ENCODE data around the gene IPO11. TPM values are rescaled to one million over a fixed set of nuclear protein-coding genes. Genes with fewer than 3 reads are reported as not detected.

Gene IPO11
- total RNA-seq, 1 donor from 2014 or later, result 41.0 TPM

DNA sequence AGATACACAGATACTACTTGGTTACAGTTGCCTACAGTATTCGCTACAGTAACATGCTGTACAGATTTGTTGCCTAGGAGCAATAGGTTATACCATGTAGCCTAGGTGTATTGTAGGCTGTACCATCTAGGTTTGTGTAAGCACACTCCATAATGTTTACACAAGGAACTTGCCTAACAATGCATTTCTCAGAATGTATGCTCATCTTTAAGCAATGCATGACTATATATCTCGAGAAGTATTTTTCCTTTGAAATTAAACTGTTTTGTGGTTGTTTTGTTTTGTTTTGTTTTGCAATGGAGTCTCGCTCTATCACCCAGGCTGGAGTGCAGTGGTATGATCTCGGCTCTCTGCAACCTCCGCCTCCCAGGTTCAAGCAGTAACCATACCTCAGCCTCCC, 191.4 kb downstream of the IPO11 start:
- H3K27ac Mint-ChIP-seq, result no peak overlapping the region
- no peaks in the 10 kb centered on the region for H3K27me3 Mint-ChIP-seq
- DNase-seq (ENCODE audit: extremely low spot score, unreplicated experiment), result no peak
- TF ChIP-seq, protein P1, sequence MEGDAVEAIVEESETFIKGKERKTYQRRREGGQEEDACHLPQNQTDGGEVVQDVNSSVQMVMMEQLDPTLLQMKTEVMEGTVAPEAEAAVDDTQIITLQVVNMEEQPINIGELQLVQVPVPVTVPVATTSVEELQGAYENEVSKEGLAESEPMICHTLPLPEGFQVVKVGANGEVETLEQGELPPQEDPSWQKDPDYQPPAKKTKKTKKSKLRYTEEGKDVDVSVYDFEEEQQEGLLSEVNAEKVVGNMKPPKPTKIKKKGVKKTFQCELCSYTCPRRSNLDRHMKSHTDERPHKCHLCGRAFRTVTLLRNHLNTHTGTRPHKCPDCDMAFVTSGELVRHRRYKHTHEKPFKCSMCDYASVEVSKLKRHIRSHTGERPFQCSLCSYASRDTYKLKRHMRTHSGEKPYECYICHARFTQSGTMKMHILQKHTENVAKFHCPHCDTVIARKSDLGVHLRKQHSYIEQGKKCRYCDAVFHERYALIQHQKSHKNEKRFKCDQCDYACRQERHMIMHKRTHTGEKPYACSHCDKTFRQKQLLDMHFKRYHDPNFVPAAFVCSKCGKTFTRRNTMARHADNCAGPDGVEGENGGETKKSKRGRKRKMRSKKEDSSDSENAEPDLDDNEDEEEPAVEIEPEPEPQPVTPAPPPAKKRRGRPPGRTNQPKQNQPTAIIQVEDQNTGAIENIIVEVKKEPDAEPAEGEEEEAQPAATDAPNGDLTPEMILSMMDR (conservative IDR thresholded peaks at IDR 0.05), result no peak
- H3K36me3 Mint-ChIP-seq, result peaks cover 7% of the 10 kb centered on the region
- no peak overlapping the region for H3K4me3 Mint-ChIP-seq
- peaks cover 3% of the 10 kb centered on the region for H3K4me1 Mint-ChIP-seq (ENCODE audit: unreplicated experiment)
- H3K9me3 Mint-ChIP-seq, result no peaks in the 10 kb centered on the region

DNA sequence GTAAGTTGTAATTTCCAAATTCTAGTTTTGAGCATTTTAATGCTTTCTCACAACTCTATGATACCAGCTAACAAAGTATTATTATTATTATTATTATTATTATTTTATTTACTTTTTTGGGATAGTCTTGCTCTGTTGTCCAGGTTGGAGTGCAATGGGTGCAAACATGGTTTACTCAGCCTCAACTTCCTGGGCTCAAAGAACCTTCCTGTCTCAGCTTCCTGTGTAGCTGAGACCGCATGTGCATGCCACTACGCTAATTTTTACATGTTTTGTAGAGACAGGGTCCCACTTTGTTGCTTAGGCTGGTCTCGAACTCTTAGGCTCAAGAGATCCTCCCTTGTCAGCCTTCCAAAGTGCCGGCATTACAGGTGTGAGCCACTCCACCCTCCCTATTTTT, 193.1 kb downstream of the IPO11 start:
- TF ChIP-seq, protein P1 (conservative IDR thresholded peaks at IDR 0.05), result no peak
- H3K36me3 Mint-ChIP-seq, result peaks cover 13% of the 10 kb centered on the region
- no peak for DNase-seq (ENCODE audit: extremely low spot score, unreplicated experiment)
- H3K27me3 Mint-ChIP-seq, result no peaks in the 10 kb centered on the region
- H3K9me3 Mint-ChIP-seq, result no peaks in the 10 kb centered on the region
- no peak overlapping the region for H3K27ac Mint-ChIP-seq
- H3K4me3 Mint-ChIP-seq, result no peak overlapping the region
- H3K4me1 Mint-ChIP-seq (ENCODE audit: unreplicated experiment), result peaks cover 3% of the 10 kb centered on the region

DNA sequence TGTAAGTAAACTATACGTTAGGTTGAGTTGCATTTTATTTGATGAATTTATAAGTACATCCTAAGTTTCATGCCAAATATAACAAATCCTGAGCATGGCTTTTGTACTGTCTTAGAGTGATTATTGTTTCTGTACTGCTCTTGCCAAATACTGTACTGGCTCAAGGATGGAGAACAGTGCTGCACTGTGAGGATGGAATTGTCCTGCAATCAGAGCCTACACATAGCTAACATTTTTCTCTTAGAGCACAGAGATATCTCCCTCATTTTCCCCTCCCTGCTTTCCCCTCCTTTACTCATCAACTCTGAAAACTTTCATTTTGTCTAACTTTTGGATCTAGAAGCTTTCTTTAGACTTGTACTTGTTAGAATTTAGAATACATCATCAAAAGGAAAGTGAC, 194.3 kb downstream of the IPO11 start:
- Mint-ChIP-seq H3K27ac (no peak overlapping the region), H3K36me3 (peaks cover 13% of the 10 kb centered on the region), H3K27me3 (no peaks in the 10 kb centered on the region), H3K9me3 (no peaks in the 10 kb centered on the region), H3K4me3 (no peak overlapping the region), H3K4me1 (ENCODE audit: unreplicated experiment) (no peaks in the 10 kb centered on the region)
- DNase-seq (ENCODE audit: extremely low spot score, unreplicated experiment), result no peak
- TF ChIP-seq, protein P1 (conservative IDR thresholded peaks at IDR 0.05), result no peak

DNA sequence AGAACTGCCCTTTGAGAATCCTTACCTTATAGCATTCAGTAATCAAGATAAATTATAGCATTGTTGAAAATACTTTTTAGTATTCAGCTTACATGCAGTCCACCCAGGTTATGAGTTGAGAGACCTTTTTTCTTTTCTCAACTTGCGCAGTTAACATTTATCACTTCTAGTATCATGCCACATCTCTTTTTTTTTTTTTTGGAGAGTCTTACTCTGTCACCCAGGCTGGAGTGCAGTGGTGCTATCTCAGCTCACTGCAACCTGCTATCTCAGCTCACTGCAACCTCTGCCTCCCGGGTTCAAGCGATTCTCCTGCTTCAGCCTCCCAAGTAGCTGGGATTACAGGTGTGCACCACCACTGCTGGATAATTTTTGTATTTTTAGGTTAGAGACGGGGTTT, 195.1 kb downstream of the IPO11 start:
- no peaks in the 10 kb centered on the region for H3K9me3 Mint-ChIP-seq
- no peak overlapping the region for H3K4me3 Mint-ChIP-seq
- no peak overlapping the region for H3K27ac Mint-ChIP-seq
- no peak for DNase-seq (ENCODE audit: extremely low spot score, unreplicated experiment)
- no peaks in the 10 kb centered on the region for H3K4me1 Mint-ChIP-seq (ENCODE audit: unreplicated experiment)
- TF ChIP-seq, protein P1 (conservative IDR thresholded peaks at IDR 0.05), result no peak
- H3K27me3 Mint-ChIP-seq, result no peaks in the 10 kb centered on the region
- H3K36me3 Mint-ChIP-seq, result peaks cover 13% of the 10 kb centered on the region

DNA sequence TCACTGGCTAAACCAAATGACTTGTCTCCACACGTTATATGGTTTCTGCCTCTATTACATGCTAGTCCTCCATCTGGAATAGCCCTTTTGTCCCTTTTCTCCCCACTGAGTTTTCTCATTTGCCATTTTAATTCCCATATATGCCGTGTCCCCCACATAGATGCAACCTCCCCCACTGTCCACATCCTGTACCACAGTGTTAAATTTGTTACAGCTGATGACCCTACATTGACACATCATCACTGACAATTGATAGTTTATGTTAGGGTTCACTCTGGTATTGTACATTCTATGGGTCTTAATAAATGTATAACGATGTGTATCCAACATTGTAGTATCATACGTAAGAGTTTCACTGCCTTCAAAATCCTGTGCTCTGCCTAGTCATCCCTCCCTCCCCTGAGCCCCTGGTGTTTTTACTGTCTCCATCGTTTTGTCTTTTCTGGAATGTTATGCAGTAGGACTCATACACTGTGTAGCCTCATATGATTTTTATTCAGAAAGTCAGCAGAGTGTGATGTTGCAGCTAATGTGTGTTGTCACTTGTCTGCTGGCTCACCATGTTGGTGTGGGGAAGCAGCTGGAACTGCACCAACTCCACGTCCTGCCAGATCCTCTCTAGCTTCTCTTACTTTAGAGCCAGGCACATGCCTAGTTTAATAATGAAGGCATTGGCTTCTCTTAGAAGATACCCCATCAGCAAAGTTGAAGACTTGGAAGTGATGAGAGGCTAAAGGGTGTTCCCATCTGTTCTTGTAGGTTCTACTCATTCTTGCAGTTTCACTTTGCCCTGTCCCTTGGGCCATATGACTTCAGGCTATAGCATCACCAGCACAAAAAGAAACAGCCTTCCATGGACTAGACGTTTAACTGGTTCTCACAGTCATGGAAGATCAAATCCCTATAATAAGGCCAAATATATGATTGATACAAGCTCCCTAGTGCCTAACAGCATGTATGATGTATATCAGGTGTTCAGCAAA, 196.3 kb downstream of the IPO11 start:
- H3K4me3 Mint-ChIP-seq, result no peak overlapping the region
- H3K9me3 Mint-ChIP-seq, result peaks cover 2% of the 10 kb centered on the region
- TF ChIP-seq, protein P1 (conservative IDR thresholded peaks at IDR 0.05), result no peak
- no peaks in the 10 kb centered on the region for H3K27me3 Mint-ChIP-seq
- no peak overlapping the region for H3K27ac Mint-ChIP-seq
- H3K36me3 Mint-ChIP-seq, result peaks cover 20% of the 10 kb centered on the region
- no peak for DNase-seq (ENCODE audit: extremely low spot score, unreplicated experiment)
- H3K4me1 Mint-ChIP-seq (ENCODE audit: unreplicated experiment), result no peaks in the 10 kb centered on the region

Data from type B pancreatic cell (in vitro differentiated cells).